ENCODE measurements around the gene TMEM192.
"Not testable (repeated sequence)": the region's sequence is repeated elsewhere in the genome, so short reads cannot be mapped to it uniquely, and the experiment has no call there.

TMEM192 gene

GRCh38 chr4:165088366-165088765 lies 24.3 kb downstream of the TMEM192 start:
- DNase-seq, result no peak

GRCh38 chr4:165085946-165086345 lies 26.7 kb downstream of the TMEM192 start:
- DNase-seq, result no peak

- not testable (repeated sequence) for DNase-seq
Observed at GRCh38 chr4:165084787-165085186, 27.9 kb downstream of the TMEM192 start.

- DNase-seq, result no peak
Observed at GRCh38 chr4:165079476-165079875, 33.2 kb downstream of the TMEM192 start.

- no peak for DNase-seq
Observed at GRCh38 chr4:165077034-165077578, 35.6 kb downstream of the TMEM192 start.

GRCh38 chr4:165073346-165073745 lies 39.3 kb downstream of the TMEM192 start:
- not testable (repeated sequence) for DNase-seq

GRCh38 chr4:165070560-165070959 lies 42.1 kb downstream of the TMEM192 start:
- no peak for DNase-seq

GRCh38 chr4:165060938-165061337 lies 51.7 kb downstream of the TMEM192 start:
- no peak for DNase-seq

GRCh38 chr4:165059386-165059785 lies 53.3 kb downstream of the TMEM192 start:
- no peak for DNase-seq

- no peak for DNase-seq
Observed at GRCh38 chr4:165058666-165059065, 54.0 kb downstream of the TMEM192 start.

- DNase-seq, result no peak
Observed at GRCh38 chr4:165055601-165056000, 57.1 kb downstream of the TMEM192 start.

- DNase-seq, result no peak
Observed at GRCh38 chr4:165053645-165054044, 59.0 kb downstream of the TMEM192 start, which contains the start of gene TRIM75. TSS of gene TRIM75 (plus strand) at chr4:165053866. CDS start at chr4:165059148, 5,282 bp downstream.

- no peak for DNase-seq
Observed at GRCh38 chr4:165052627-165053026, 60.0 kb downstream of the TMEM192 start.

GRCh38 chr4:165048170-165048569 lies 64.5 kb downstream of the TMEM192 start:
- no peak for DNase-seq

GRCh38 chr4:165031436-165032211 lies 81.0 kb downstream of the TMEM192 start, which contains the start of gene TRIM60:
TSS of gene TRIM60 (plus strand) at chr4:165031999. CDS start at chr4:165040073, 8,074 bp downstream.
- DNase-seq, result no peak

- no peak for DNase-seq
Observed at GRCh38 chr4:165027762-165028402, 84.8 kb downstream of the TMEM192 start.

- DNase-seq, result not testable (repeated sequence)
Observed at GRCh38 chr4:165025782-165026181, 86.9 kb downstream of the TMEM192 start.
